Lower leg skin (tissue), 4 donors: ENCODE results near the gene KLHL15. TPM values are rescaled to one million over a fixed set of nuclear protein-coding genes. Genes with fewer than 3 reads are reported as not detected.
"Not testable (repeated sequence)": the region's sequence is repeated elsewhere in the genome, so short reads cannot be mapped to it uniquely, and the experiment has no call there.

Source experiments
- DNase-seq, 2 donors: peaks; one replicate each; pipeline ENCODE4 v3.0.0-alpha.2; 2019; ENCODE audit warnings: low spot score in 2 of 2
- H3K4me3 ChIP-seq: fragments of 200-600 bp; sonication (generic); 2 replicates; pipeline ENCODE4 v1.5.1; 2017; ENCODE audit warnings: mild to moderate bottlenecking, low read depth; ENCODE audit not compliant: poor library complexity, severe bottlenecking
- CTCF ChIP-seq, 3 donors: fragments of 450-650 bp; IDR thresholded peaks; one replicate each; pipeline ENCODE4 v1.5.1; 2016; ENCODE audit warnings: antibody characterized with exemption in 3 of 3, mild to moderate bottlenecking in 3 of 3, moderate library complexity in 2 of 3
- POLR2A ChIP-seq, 2 donors: fragments of 450-650 bp; IDR thresholded peaks; one replicate each; pipeline ENCODE4 v1.6.1; 2016 to 2017; ENCODE audit warnings: antibody characterized with exemption in 2 of 2, mild to moderate bottlenecking in 1 of 2, moderate library complexity in 1 of 2
- WGBS, 2 donors: methylation state at CpG; one replicate each; pipeline ENCODE4 v1.1.5; 2018; 5-methylcytosine and 5-hydroxymethylcytosine counted together
- intact Hi-C: fragments of 100-400 bp; cut with DNase I; formaldehyde crosslinking; loops from one replicate; pipeline ENCODE4 v1.15.0; 2023; ENCODE audit warnings: low total_unique reads
- total RNA-seq, 4 donors: library from RNA; depleted of rRNA; stranded (reverse); fragments of >200 nt; gene quantifications; one replicate each; pipeline ENCODE4 v1.1.0, GENCODE V29; 2016

Gene KLHL15
- total RNA-seq = 1 to 10 TPM; 4.7 to 5.5 (median 5.3) TPM

GRCh38 chrX:24027086-24027485 lies at the start of gene KLHL15:
TSS of gene KLHL15 (minus strand) at chrX:24027186. CDS start at chrX:24006693, 20,493 bp downstream.
- intact Hi-C loops = no loop called here
- 83 to 91% methylated on average over 7 of the region's 7 CpGs for WGBS, 2 donors
- H3K4me3 ChIP-seq = no peak within 1 kb of the TSS
- no peak for DNase-seq
- no peak for TF ChIP-seq CTCF (IDR thresholded peaks at IDR 0.05)
- TF ChIP-seq POLR2A (IDR thresholded peaks at IDR 0.05) = no peak

GRCh38 chrX:24069877-24070276 lies 42.9 kb upstream of the KLHL15 start:
- intact Hi-C loops = no loop called here
- TF ChIP-seq POLR2A (IDR thresholded peaks at IDR 0.05) = no peak
- no peak for TF ChIP-seq CTCF (IDR thresholded peaks at IDR 0.05)
- 97% methylated on average over 9 of the region's 9 CpGs for WGBS, 2 donors
- no peak overlapping the region for H3K4me3 ChIP-seq
- no peak for DNase-seq

- 87 to 98% methylated on average over 6 of the region's 6 CpGs for WGBS, 2 donors
- no peak for DNase-seq
- intact Hi-C loops = no loop called here
- TF ChIP-seq POLR2A (IDR thresholded peaks at IDR 0.05) = no peak
- TF ChIP-seq CTCF (IDR thresholded peaks at IDR 0.05) = no peak
- H3K4me3 ChIP-seq = no peak overlapping the region
These were observed 36.5 kb upstream of the KLHL15 start for GRCh38 chrX:24063488-24063887.

GRCh38 chrX:24055043-24055356 lies 28.0 kb upstream of the KLHL15 start:
- DNase-seq = peak in 1 of 2 donors; percentile 87
- peak overlapping the region; percentile 66 for H3K4me3 ChIP-seq
- no peak for TF ChIP-seq POLR2A (IDR thresholded peaks at IDR 0.05)
- no peak for TF ChIP-seq CTCF (IDR thresholded peaks at IDR 0.05)
- intact Hi-C loops = no loop called here
- WGBS, 2 donors = 2% methylated on average over 14 of the region's 14 CpGs; no CpG with 5 or more reads in 1 of the 2 donors

GRCh38 chrX:24054182-24055042 lies 27.4 kb upstream of the KLHL15 start, which contains the start of gene EIF2S3:
TSS of gene EIF2S3 (plus strand) at chrX:24054956. CDS start at chrX:24054969, 13 bp downstream.
- DNase-seq = peak; percentile 78 to 98
- intact Hi-C loops = no loop called here
- 0 to 1% methylated on average over 16 to 57 of the region's 57 CpGs for WGBS, 2 donors
- peak within 1 kb of the TSS; percentile 66 for H3K4me3 ChIP-seq
- no peak for TF ChIP-seq POLR2A (IDR thresholded peaks at IDR 0.05)
- TF ChIP-seq CTCF (IDR thresholded peaks at IDR 0.05) = no peak

- 81 to 86% methylated on average over 26 of the region's 26 CpGs for WGBS, 2 donors
- DNase-seq, H3K4me3 ChIP-seq, intact Hi-C loops: not testable (repeated sequence)
These were observed 23.7 kb upstream of the KLHL15 start for GRCh38 chrX:24050522-24051318.

GRCh38 chrX:24049643-24050042 lies 22.7 kb upstream of the KLHL15 start:
- DNase-seq, intact Hi-C loops, H3K4me3 ChIP-seq: not testable (repeated sequence)
- 90% methylated on average over 23 of the region's 24 CpGs; no CpG with 5 or more reads in 1 of the 2 donors for WGBS, 2 donors

GRCh38 chrX:24046060-24046459 lies 19.1 kb upstream of the KLHL15 start:
- DNase-seq, intact Hi-C loops, H3K4me3 ChIP-seq: not testable (repeated sequence)
